Parathyroid adenoma (tissue), 2 donors: Measurements from ENCODE around the gene MYO1A.

Experiments
- H2AFZ ChIP-seq: fragments of 300-600 bp; sonication (generic); one replicate; pipeline ENCODE4 v1.7.0; 2017; ENCODE audit warnings: antibody characterized with exemption, mild to moderate bottlenecking
- H3K27ac ChIP-seq: fragments of 300-600 bp; sonication (generic); one replicate; pipeline ENCODE4 v1.7.0; 2017
- H3K27me3 ChIP-seq: fragments of 300-600 bp; sonication (generic); one replicate; pipeline ENCODE4 v1.7.0; 2017; ENCODE audit warnings: low read length; ENCODE audit not compliant: control insufficient read depth, insufficient read depth
- H3K36me3 ChIP-seq: fragments of 300-600 bp; sonication (generic); one replicate; pipeline ENCODE4 v1.7.0; 2017; ENCODE audit warnings: low read length; ENCODE audit not compliant: control insufficient read depth, insufficient read depth
- H3K4me1 ChIP-seq: fragments of 300-600 bp; sonication (generic); one replicate; pipeline ENCODE4 v1.7.0; 2017; ENCODE audit warnings: control low read depth
- H3K4me2 ChIP-seq: fragments of 300-600 bp; sonication (generic); one replicate; pipeline ENCODE4 v1.7.0; 2017; ENCODE audit warnings: low read length
- H3K4me3 ChIP-seq: fragments of 300-600 bp; sonication (generic); one replicate; pipeline ENCODE4 v1.7.0; 2017; ENCODE audit warnings: low read depth, low read length
- H3K79me2 ChIP-seq: fragments of 300-600 bp; sonication (generic); one replicate; pipeline ENCODE4 v1.7.0; 2017; ENCODE audit warnings: control low read depth
- H3K9ac ChIP-seq: fragments of 300-600 bp; sonication (generic); one replicate; pipeline ENCODE4 v1.7.0; 2017; ENCODE audit warnings: mild to moderate bottlenecking
- H3K9me3 ChIP-seq: fragments of 300-600 bp; sonication (generic); one replicate; pipeline ENCODE4 v1.7.0; 2017; ENCODE audit warnings: low read length; ENCODE audit not compliant: control insufficient read depth
- CTCF ChIP-seq: fragments of 300-600 bp; sonication (generic); IDR thresholded peaks from one replicate; pipeline ENCODE4 v1.7.0; 2017; ENCODE audit warnings: antibody characterized with exemption, mild to moderate bottlenecking
- donor health status: primary hyperparathyroidism.

The MYO1A gene

GRCh38 chr12:57039016-57039798 lies 10.7 kb downstream of the MYO1A start:
- Histone ChIP-seq H3K27me3 (no peaks in the 10 kb centered on the region), H2AFZ (no peak overlapping the region), H3K4me1 (no peaks in the 10 kb centered on the region), H3K9ac (no peak overlapping the region), H3K79me2 (no peaks in the 10 kb centered on the region), H3K36me3 (no peaks in the 10 kb centered on the region), H3K27ac (no peak overlapping the region), H3K4me3 (no peak overlapping the region), H3K9me3 (no peaks in the 10 kb centered on the region), H3K4me2 (no peak overlapping the region)
- no peak for TF ChIP-seq CTCF

DNA sequence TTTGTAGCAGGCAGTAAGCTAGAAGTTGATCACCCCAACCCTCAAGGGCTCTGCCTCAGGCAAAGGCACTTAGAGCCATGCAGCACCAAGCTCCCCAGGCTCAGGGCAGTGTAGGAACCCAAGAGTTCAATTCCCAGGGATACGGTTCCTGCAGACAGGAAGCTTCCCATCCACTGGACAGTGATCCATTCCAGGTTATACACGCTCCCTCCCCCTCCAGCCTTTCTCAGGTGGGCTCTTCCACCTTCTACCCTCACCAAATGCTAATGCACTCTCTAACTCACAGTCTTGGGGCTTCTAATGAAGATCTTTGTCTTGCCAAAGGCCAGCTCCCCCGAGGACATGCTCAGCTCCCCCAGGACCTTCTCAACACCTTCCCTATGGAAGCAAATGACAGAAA lies 12.7 kb downstream of the MYO1A start:
- no peak for TF ChIP-seq CTCF
- no peak overlapping the region for H3K27ac ChIP-seq
- no peak overlapping the region for H3K9ac ChIP-seq
- no peak overlapping the region for H2AFZ ChIP-seq
- H3K4me2 ChIP-seq, result no peak overlapping the region
- H3K36me3 ChIP-seq, result no peaks in the 10 kb centered on the region
- no peaks in the 10 kb centered on the region for H3K9me3 ChIP-seq
- H3K4me1 ChIP-seq, result no peaks in the 10 kb centered on the region
- H3K4me3 ChIP-seq, result no peak overlapping the region
- no peaks in the 10 kb centered on the region for H3K79me2 ChIP-seq
- H3K27me3 ChIP-seq, result no peaks in the 10 kb centered on the region

DNA sequence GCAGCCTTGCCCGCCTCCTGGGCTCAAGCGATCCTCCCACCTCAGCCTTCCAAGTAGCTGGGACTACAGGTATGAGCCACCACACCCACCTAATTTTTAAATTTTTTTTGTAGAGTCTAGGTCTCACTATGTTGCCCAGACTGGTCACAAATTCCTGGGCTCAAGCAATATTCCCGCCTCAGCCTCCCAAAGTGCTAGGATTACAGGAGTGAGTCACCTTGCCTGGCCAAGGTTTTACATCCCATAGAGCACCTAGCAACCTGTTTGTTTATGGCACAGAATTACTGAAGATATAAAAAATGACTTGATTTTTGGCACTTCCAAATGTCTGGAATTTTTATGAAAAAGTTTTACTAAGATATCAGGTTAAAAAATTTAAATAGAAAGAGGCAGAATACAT lies 16.5 kb downstream of the MYO1A start:
- Histone ChIP-seq H2AFZ (no peak overlapping the region), H3K4me1 (no peaks in the 10 kb centered on the region), H3K9ac (no peak overlapping the region), H3K9me3 (no peaks in the 10 kb centered on the region), H3K4me2 (no peak overlapping the region), H3K27me3 (no peaks in the 10 kb centered on the region), H3K36me3 (no peaks in the 10 kb centered on the region), H3K79me2 (no peaks in the 10 kb centered on the region), H3K4me3 (no peak overlapping the region), H3K27ac (no peak overlapping the region)
- no peak for TF ChIP-seq CTCF

GRCh38 chr12:57031789-57032188 lies 18.1 kb downstream of the MYO1A start:
- H3K79me2 ChIP-seq, result no peaks in the 10 kb centered on the region
- no peaks in the 10 kb centered on the region for H3K36me3 ChIP-seq
- H3K27ac ChIP-seq, result no peak overlapping the region
- no peak overlapping the region for H3K9ac ChIP-seq
- no peak overlapping the region for H2AFZ ChIP-seq
- H3K4me3 ChIP-seq, result no peak overlapping the region
- H3K4me1 ChIP-seq, result no peaks in the 10 kb centered on the region
- no peak overlapping the region for H3K4me2 ChIP-seq
- no peaks in the 10 kb centered on the region for H3K27me3 ChIP-seq
- H3K9me3 ChIP-seq, result no peaks in the 10 kb centered on the region
- no peak for TF ChIP-seq CTCF

DNA sequence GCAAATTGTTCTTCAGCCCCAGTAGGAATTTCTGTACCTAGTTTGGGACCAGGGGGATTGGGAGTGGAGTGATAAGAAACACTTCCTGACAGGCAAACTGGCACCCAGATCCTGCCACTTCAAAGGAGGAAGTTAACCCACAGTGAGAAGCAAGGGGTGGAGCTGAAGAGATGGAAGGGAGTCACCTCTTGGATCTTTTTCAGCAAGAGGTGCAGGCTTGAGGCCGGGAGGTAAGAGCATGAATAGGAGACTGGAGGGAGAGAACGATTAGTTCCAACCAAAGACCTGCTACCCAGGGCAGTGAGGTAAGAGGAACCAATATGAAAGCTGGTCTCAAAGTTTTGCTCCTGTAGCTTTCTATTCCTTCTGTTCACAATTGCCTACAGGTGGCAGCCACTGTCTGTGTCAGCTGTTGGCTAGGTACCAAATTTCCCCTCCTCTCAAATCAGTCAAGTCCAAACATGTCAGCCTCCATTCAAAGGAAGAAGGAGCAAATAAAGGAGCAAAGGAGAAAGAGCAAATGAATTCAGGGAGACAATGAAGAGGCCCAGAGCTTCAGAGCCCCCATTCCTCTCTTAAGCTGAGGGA lies 18.7 kb downstream of the MYO1A start:
- Histone ChIP-seq H3K27me3 (no peaks in the 10 kb centered on the region), H3K9ac (no peak overlapping the region), H3K9me3 (no peaks in the 10 kb centered on the region), H3K27ac (no peak overlapping the region), H3K4me1 (no peaks in the 10 kb centered on the region), H3K4me2 (no peak overlapping the region), H3K4me3 (no peak overlapping the region), H3K36me3 (no peaks in the 10 kb centered on the region), H2AFZ (no peak overlapping the region), H3K79me2 (no peaks in the 10 kb centered on the region)
- no peak for TF ChIP-seq CTCF
